COLO829 (cell line): Measurements from ENCODE around the gene EYA3.
A peak's percentile ranks its signal among the peaks of the same experiment; 100 is the strongest.

Experiments used
- DNase-seq: peaks from one replicate; pipeline ENCODE4 v3.0.0; 2012; ENCODE audit warnings: low spot score

The EYA3 gene

GRCh38 chr1:28088168-28088961, at the start of gene EYA3:
Gene EYA3 (minus strand): TSS chr1:28088610. CDS start chr1:28058026, 30,584 bp downstream.
- peak; percentile 99 for DNase-seq

- no peak for DNase-seq
Observed at GRCh38 chr1:28136922-28137613, 48.7 kb upstream of the EYA3 start.

- no peak for DNase-seq
Observed at GRCh38 chr1:28136169-28136921, 47.9 kb upstream of the EYA3 start.

GRCh38 chr1:28135371-28136168, 47.2 kb upstream of the EYA3 start:
- no peak for DNase-seq

GRCh38 chr1:28134651-28135207, 46.3 kb upstream of the EYA3 start:
- no peak for DNase-seq

GRCh38 chr1:28132171-28133167, 44.1 kb upstream of the EYA3 start:
- DNase-seq: no peak

GRCh38 chr1:28130901-28131300, 42.5 kb upstream of the EYA3 start:
- DNase-seq: no peak

- DNase-seq: no peak
Observed at GRCh38 chr1:28129150-28129549, 40.7 kb upstream of the EYA3 start.

GRCh38 chr1:28127617-28128257, 39.3 kb upstream of the EYA3 start:
- DNase-seq: peak; percentile 21

GRCh38 chr1:28126783-28127490, 38.5 kb upstream of the EYA3 start:
- DNase-seq: no peak

GRCh38 chr1:28126212-28126611, 37.8 kb upstream of the EYA3 start:
- no peak for DNase-seq

- DNase-seq: no peak
Observed at GRCh38 chr1:28123461-28123961, 35.1 kb upstream of the EYA3 start.

- peak; percentile 28 for DNase-seq
Observed at GRCh38 chr1:28122183-28122582, 33.8 kb upstream of the EYA3 start.

- no peak for DNase-seq
Observed at GRCh38 chr1:28119556-28119955, 31.1 kb upstream of the EYA3 start.

GRCh38 chr1:28118640-28119307, 30.4 kb upstream of the EYA3 start:
- no peak for DNase-seq

GRCh38 chr1:28115267-28115666, 26.9 kb upstream of the EYA3 start:
- DNase-seq: no peak

- DNase-seq: no peak
Observed at GRCh38 chr1:28114844-28115243, 26.4 kb upstream of the EYA3 start.

GRCh38 chr1:28113242-28113572, 24.8 kb upstream of the EYA3 start:
- no peak for DNase-seq
